PC-3 (cell line): ENCODE measurements around the gene TLR8.

Source experiments
- EZH2 ChIP-seq: fragments of 300-600 bp; sonication (generic); IDR thresholded peaks from one replicate; pipeline ENCODE4 v1.6.1; 2017; ENCODE audit warnings: antibody characterized with exemption, mild to moderate bottlenecking, low read length; ENCODE audit not compliant: unreplicated experiment
- TF ChIP-seq, protein P1 (sequence below): fragments of 300-600 bp; sonication (generic); conservative IDR thresholded peaks from 2 replicates; pipeline ENCODE4 v1.5.1; 2017; ENCODE audit warnings: antibody characterized with exemption, low read depth, mild to moderate bottlenecking, low read length

DNA sequence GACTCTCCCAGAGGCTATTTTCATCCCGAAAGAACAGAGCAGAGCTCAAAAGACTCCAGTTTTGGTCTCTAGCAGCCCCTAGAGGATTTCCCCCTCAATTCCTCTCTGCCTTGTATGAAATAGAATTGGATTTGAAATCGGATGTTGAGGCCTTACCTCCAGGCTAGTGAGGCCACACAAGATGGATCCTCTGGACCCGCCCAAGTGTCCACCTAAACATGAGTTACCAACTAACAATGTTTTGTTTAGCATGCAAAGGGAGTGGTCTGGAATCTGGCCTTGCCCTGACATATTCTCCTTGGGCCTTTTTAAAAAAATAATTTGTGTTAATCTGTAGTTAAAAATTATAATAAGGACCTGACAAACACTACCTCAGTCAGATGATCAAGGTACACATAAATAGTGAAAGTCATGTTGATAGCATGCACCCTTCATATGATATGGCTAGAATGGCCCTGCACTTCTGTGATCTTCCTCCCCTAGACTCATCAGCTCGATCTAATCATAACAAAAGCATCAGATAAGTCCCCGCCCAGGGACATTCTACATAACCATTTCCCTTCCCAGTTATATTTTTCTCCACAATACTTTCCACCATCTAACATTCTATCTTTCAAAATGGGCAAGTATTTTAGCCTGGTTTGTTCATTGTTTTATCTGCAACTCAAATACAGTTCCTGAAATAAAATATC lies 6.5 kb downstream of the TLR8 start:
- TF ChIP-seq, protein P1, sequence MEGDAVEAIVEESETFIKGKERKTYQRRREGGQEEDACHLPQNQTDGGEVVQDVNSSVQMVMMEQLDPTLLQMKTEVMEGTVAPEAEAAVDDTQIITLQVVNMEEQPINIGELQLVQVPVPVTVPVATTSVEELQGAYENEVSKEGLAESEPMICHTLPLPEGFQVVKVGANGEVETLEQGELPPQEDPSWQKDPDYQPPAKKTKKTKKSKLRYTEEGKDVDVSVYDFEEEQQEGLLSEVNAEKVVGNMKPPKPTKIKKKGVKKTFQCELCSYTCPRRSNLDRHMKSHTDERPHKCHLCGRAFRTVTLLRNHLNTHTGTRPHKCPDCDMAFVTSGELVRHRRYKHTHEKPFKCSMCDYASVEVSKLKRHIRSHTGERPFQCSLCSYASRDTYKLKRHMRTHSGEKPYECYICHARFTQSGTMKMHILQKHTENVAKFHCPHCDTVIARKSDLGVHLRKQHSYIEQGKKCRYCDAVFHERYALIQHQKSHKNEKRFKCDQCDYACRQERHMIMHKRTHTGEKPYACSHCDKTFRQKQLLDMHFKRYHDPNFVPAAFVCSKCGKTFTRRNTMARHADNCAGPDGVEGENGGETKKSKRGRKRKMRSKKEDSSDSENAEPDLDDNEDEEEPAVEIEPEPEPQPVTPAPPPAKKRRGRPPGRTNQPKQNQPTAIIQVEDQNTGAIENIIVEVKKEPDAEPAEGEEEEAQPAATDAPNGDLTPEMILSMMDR, result no peak
- TF ChIP-seq EZH2, result no peak
